Heart left ventricle (tissue), 16 donors: ENCODE measurements around the gene PHACTR1. TPM values are rescaled to one million over a fixed set of nuclear protein-coding genes. Genes with fewer than 3 reads are reported as not detected.

Experiments used
- ATAC-seq, 4 donors: fragments of 200-7000 bp; cut with Tn5 transposase; one replicate each; pipeline ENCODE4 v1.9.1; 2020 to 2022; ENCODE audit warnings: moderate library complexity in 4 of 4, mild to moderate bottlenecking in 3 of 4, moderate number of reproducible peaks in 1 of 4
- DNase-seq, 5 donors: peaks; one replicate each; pipeline ENCODE4 v3.0.0-alpha.2; 2020
- H3K27ac ChIP-seq, 12 donors: fragments of 200-600 bp; sonication (generic) in 4 of 12; one replicate each; pipeline versions ENCODE4 v1.5.0 to v1.8.0; 2016 to 2022; ENCODE audit warnings: mild to moderate bottlenecking in 2 of 12
- H3K27me3 ChIP-seq, 9 donors: fragments of 200-600 bp; sonication (generic) in 2 of 9; one replicate each; pipeline versions ENCODE4 v1.5.1 to v1.8.0; 2016 to 2022; ENCODE audit warnings: mild to moderate bottlenecking in 3 of 9
- H3K36me3 ChIP-seq, 9 donors: fragments of 200-600 bp; sonication (generic) in 2 of 9; one replicate each; pipeline versions ENCODE4 v1.5.0 to v1.8.0; 2018 to 2022; ENCODE audit warnings: mild to moderate bottlenecking in 2 of 9
- H3K4me1 ChIP-seq, 12 donors: fragments of 200-600 bp; sonication (generic) in 4 of 12; one replicate each; pipeline versions ENCODE4 v1.5.0 to v1.8.0; 2016 to 2022; ENCODE audit warnings: mild to moderate bottlenecking in 3 of 12
- H3K4me3 ChIP-seq, 12 donors: fragments of 200-600 bp; sonication (generic) in 4 of 12; one replicate each; pipeline versions ENCODE4 v1.5.0 to v1.8.0; 2017 to 2022; ENCODE audit warnings: mild to moderate bottlenecking in 9 of 12, moderate library complexity in 4 of 12
- H3K9me3 ChIP-seq, 12 donors: fragments of 200-600 bp; sonication (generic) in 4 of 12; one replicate each; pipeline versions ENCODE4 v1.5.0 to v1.8.0; 2016 to 2022; ENCODE audit warnings: mild to moderate bottlenecking in 1 of 12
- POLR2A ChIP-seq, 2 donors: fragments of 450-650 bp; IDR thresholded peaks; one replicate each; pipeline ENCODE4 v1.6.1; 2017; ENCODE audit warnings: antibody characterized with exemption in 2 of 2, mild to moderate bottlenecking in 2 of 2, moderate library complexity in 2 of 2
- WGBS, 4 donors: extraction: QIAGEN DNeasy Blood & Tissue Kit in 2 of 4; methylation state at CpG; one replicate each; pipeline versions ENCODE4 v1.1.5 to v1.1.7; 2013 to 2018; 5-methylcytosine and 5-hydroxymethylcytosine counted together
- intact Hi-C, 10 donors: fragments of 100-400 bp; cut with DNase I; formaldehyde crosslinking; loops; one replicate each; pipeline versions ENCODE4 v1.11.1 to v1.14.2; 2022
- polyA plus RNA-seq, 2 donors: library from polyadenylated mRNA; stranded (reverse); fragments of 200-250 nt; gene quantifications; one replicate each; pipeline ENCODE4 v1.2.3, GENCODE V29; 2013
- total RNA-seq, 9 donors: library from RNA; depleted of rRNA in 2 of 9; stranded (reverse); fragments of >200 nt in 2 of 9; fragmentation: NEBNext Ultra II Directional in 3 of 9; extraction: Animal tissue kit (Norgen Biotek cat#: 25700) in 3 of 9; gene quantifications; one replicate each; pipeline versions ENCODE4 v1.1.0 to v1.2.4, GENCODE V29; 2016 to 2023
- TF ChIP-seq, protein P1 (sequence below), 12 donors: fragments of 200-600 bp; sonication (generic) in 4 of 12; IDR thresholded peaks; one replicate each; pipeline versions ENCODE4 v1.5.0 to v1.8.0; 2018 to 2022; ENCODE audit warnings: antibody characterized with exemption in 12 of 12, mild to moderate bottlenecking in 5 of 12
- donor health status: ischemic (EF 13 %, LVEDD 7.1; RV severe dilation, severe dysfunction).
- donor health status: healthy with polysubstance abuse.
- donor health status: DM: no; HTN: yes; CAD: no.
- donor health status: DM: no; HTN: no; CAD: no.
- donor health status: ischemic (EF 25% LVEDD 6.9; RV normal size, moderate dysfunction).
- donor health status: ischemic (EF 25% LVEDD 5.7; RV mildly dilated, moderate dysfunction).
- donor health status: healthy.
- donor health status: DM: yes; HTN: yes; CAD: no.
- donor health status: ischemic (EF 35%, LVEDD 5.7; RV mildly dilated, moderate dysfunction).
- donor health status: nonischemic (EF 11% LVEDD 7.7; RV severe dilation, severe dysfunction).
- donor health status: DM: yes; HTN: yes; CAD: no.
- donor health status: PGD.
- donor health status: ischemic (EF 29% LVEDD 5.4; RV normal size, mild dysfunction).
- donor health status: nonischemic (EF 23%, LVEDD 6.1; RV moderate dilation, normal function).

PHACTR1 gene
- total and polyA plus RNA-seq, 11 donors = 21.2 to 238 (median 87.4) TPM

DNA sequence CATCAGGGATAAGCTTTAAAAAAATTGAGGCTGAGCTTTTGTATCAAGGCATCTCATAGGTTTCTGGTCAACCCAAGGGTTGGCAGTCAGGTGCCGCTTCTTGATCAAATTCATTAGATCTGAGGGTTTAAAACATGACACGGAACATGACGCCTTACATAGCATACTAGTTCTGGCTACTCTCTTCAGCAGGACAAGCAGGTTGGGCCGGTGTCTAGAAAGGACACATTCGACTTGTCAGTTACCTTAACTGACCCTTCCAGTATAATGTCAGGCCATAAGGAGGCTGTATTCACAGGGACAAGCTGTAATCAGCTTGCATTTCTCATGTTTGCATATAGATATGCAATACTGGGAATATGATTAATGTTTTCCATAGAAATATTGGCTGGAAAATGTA lies 65.6 kb downstream of the PHACTR1 start:
- Histone ChIP-seq H3K27me3 (peaks cover 0 to 3% (median 0%) of the 10 kb centered on the region in 9 donors), H3K36me3 (no peaks in the 10 kb centered on the region), H3K9me3 (no peaks in the 10 kb centered on the region), H3K27ac (no peak overlapping the region), H3K4me1 (no peaks in the 10 kb centered on the region), H3K4me3 (no peak overlapping the region)
- 80 to 87% (median 85%) methylated on average over 5 of the region's 5 CpGs for WGBS, 4 donors
- no peak for DNase-seq
- ATAC-seq = no peak
- intact Hi-C loops = no loop called here
- TF ChIP-seq POLR2A (IDR thresholded peaks at IDR 0.05) = no peak
- TF ChIP-seq, protein P1, sequence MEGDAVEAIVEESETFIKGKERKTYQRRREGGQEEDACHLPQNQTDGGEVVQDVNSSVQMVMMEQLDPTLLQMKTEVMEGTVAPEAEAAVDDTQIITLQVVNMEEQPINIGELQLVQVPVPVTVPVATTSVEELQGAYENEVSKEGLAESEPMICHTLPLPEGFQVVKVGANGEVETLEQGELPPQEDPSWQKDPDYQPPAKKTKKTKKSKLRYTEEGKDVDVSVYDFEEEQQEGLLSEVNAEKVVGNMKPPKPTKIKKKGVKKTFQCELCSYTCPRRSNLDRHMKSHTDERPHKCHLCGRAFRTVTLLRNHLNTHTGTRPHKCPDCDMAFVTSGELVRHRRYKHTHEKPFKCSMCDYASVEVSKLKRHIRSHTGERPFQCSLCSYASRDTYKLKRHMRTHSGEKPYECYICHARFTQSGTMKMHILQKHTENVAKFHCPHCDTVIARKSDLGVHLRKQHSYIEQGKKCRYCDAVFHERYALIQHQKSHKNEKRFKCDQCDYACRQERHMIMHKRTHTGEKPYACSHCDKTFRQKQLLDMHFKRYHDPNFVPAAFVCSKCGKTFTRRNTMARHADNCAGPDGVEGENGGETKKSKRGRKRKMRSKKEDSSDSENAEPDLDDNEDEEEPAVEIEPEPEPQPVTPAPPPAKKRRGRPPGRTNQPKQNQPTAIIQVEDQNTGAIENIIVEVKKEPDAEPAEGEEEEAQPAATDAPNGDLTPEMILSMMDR (IDR thresholded peaks at IDR 0.05) = no peak

DNA sequence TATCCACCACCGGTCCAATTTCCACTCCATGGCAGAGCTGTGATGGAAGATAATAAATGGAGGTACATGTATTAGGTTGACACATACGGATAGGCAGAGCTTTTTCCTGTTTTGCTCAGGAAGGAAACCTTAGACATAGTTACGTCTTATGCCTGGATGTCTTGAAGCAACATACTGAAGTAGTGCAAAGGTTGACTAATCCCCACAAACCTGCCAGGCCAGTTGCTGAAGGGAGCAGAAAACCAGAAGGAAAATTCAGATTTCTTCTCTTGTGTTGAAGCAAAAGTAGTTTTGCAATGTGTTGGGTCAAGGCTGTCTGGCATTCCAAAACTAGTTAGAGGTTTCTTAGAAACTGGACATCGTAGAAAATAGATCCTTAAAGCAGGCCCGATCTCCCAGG lies 68.7 kb downstream of the PHACTR1 start:
- no peak overlapping the region for H3K4me3 ChIP-seq
- intact Hi-C loops = no loop called here
- H3K9me3 ChIP-seq = no peaks in the 10 kb centered on the region
- TF ChIP-seq POLR2A (IDR thresholded peaks at IDR 0.05) = no peak
- TF ChIP-seq, protein P1 (IDR thresholded peaks at IDR 0.05) = no peak
- DNase-seq (no peak), ATAC-seq (no peak)
- WGBS, 4 donors = 78 to 86% (median 84%) methylated on average over 5 of the region's 5 CpGs
- no peak overlapping the region for H3K27ac ChIP-seq
- H3K27me3 ChIP-seq = no peaks in the 10 kb centered on the region
- H3K4me1 ChIP-seq = no peaks in the 10 kb centered on the region
- H3K36me3 ChIP-seq = no peaks in the 10 kb centered on the region

DNA sequence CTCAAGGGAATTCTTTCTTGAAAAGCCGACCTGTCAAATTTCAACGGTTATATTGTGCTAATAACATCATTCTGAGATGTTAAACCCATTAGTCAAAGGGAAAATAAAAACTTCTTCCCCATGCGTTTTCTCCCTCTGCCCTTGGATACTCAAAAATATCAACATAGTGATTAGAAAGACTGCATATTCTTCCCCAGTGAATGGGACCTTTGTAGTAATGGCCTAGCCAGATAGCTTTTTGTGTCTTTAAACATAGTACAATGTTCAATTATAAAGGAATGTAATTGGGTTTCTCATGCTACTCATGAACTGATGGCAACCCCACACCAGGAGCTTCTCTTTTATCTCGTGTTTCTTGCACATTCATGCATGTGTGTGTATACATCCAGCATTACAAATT lies 69.4 kb downstream of the PHACTR1 start:
- no peaks in the 10 kb centered on the region for H3K27me3 ChIP-seq
- H3K4me3 ChIP-seq = no peak overlapping the region
- intact Hi-C loops = no loop called here
- DNase-seq (no peak), ATAC-seq (no peak)
- WGBS, 4 donors = 75 to 85% (median 81%) methylated on average over 4 of the region's 4 CpGs
- H3K27ac ChIP-seq = no peak overlapping the region
- H3K4me1 ChIP-seq = no peaks in the 10 kb centered on the region
- TF ChIP-seq, protein P1 (IDR thresholded peaks at IDR 0.05) = no peak
- TF ChIP-seq POLR2A (IDR thresholded peaks at IDR 0.05) = no peak
- H3K36me3 ChIP-seq = no peaks in the 10 kb centered on the region
- H3K9me3 ChIP-seq = no peaks in the 10 kb centered on the region

DNA sequence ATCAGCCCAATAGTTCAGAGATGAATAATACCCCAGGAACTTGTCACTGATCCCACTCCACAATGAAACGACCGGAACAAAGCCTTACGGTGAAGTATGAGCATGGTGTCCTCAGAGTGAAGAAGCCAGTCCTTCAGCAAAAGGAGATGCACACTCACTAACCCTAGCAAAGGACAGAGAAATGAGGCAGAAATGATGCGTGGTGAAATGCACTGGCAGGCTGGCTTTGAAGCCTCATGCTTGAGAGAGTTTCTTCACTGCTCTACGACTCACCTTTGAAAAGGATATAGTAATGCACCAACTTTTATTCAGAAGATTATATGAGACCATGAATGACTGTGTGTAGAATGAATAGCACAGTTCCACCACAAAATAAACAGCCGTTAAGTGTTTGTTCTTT lies 74.8 kb downstream of the PHACTR1 start:
- ATAC-seq (no peak), DNase-seq (no peak)
- intact Hi-C loops = no loop called here
- Histone ChIP-seq H3K9me3 (no peaks in the 10 kb centered on the region), H3K27me3 (no peaks in the 10 kb centered on the region), H3K27ac (no peak overlapping the region), H3K4me3 (no peak overlapping the region), H3K36me3 (no peaks in the 10 kb centered on the region), H3K4me1 (no peaks in the 10 kb centered on the region)
- TF ChIP-seq POLR2A (IDR thresholded peaks at IDR 0.05) = no peak
- TF ChIP-seq, protein P1 (IDR thresholded peaks at IDR 0.05) = no peak
- WGBS, 4 donors = 79 to 87% (median 84%) methylated on average over 6 of the region's 6 CpGs
